ENCODE data around the gene ADAM12.
"Not testable (repeated sequence)": the region's sequence is repeated elsewhere in the genome, so short reads cannot be mapped to it uniquely, and the experiment has no call there.

Gene ADAM12

GRCh38 chr10:126374435-126374834, 13.8 kb downstream of the ADAM12 start:
- DNase-seq (ENCODE audit: low read depth): no peak

GRCh38 chr10:126373972-126374371, 14.3 kb downstream of the ADAM12 start:
- DNase-seq (ENCODE audit: low read depth): no peak

- no peak for DNase-seq (ENCODE audit: low read depth)
Measured at GRCh38 chr10:126373147-126373546, 15.1 kb downstream of the ADAM12 start.

- DNase-seq (ENCODE audit: low read depth): no peak
Measured at GRCh38 chr10:126372396-126372795, 15.9 kb downstream of the ADAM12 start.

DNA sequence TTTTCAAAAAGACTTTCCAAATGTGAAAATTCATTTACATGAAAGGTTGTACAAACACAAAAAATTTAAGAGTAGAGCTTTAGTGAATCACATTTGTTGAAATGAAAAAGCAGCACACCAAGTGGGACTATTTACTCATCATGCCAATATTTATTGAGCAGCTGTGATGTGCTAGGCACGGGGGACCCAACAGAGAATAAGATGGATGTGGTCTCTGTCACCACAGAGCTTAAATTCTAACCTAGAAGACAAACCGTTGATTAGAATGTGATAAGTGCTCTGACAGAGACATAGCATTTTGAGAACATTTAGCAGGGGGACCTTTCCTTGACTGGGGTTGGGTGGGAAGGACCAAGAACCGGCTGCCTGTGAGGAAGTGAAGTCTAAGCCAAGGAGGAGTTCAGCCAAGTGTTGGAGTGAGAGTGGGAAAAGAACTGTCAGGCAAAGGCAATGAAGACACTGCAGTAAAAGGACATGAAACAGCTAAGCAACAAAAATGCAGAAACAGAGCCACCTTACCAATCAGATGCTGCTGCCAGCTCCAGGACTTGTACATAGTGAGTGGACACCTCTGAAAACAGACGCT, 19.1 kb downstream of the ADAM12 start:
- DNase-seq (ENCODE audit: low read depth): no peak

GRCh38 chr10:126357169-126357568, 31.1 kb downstream of the ADAM12 start:
- DNase-seq (ENCODE audit: low read depth): no peak

GRCh38 chr10:126353666-126354065, 34.6 kb downstream of the ADAM12 start:
- no peak for DNase-seq (ENCODE audit: low read depth)

GRCh38 chr10:126352453-126352852, 35.8 kb downstream of the ADAM12 start:
- DNase-seq (ENCODE audit: low read depth): no peak

- no peak for DNase-seq (ENCODE audit: low read depth)
Measured at GRCh38 chr10:126351021-126351420, 37.3 kb downstream of the ADAM12 start.

DNA sequence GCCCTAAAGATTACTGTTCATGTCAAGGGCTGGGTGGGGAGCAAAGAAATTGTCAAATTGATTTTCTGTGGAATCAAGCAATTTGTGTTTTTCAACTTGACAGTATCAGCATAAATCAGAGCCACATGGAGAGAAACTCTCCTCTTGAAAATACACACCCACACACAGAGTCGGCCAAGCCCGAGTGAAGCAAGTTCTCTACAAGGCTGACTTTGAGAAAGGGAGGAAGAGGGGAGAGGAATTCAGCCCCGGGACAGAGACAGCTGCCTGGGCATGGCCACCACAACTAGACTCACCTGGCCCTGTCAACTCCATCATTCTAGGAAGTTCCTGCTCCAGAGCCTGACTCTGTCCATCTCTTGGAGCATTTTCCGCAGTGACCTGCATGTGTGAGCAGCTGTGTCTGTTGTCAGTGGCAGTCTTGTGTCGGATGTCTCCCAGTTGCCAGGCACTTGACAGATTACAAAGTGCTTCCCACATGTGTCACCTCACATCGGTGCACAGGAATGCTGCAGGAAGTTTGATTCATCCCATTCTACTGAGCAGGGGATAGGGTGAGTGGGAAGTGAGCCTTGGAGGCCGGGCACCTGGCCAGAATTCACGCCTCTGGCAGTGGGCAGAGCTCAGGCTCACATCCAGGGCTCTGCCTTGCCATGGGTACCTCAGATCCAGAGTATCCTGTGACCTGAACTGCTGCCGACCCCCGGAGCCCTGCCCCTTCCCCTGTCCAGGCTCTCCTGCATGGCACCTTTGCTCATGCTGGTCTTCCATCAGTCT, 37.9 kb downstream of the ADAM12 start:
- DNase-seq (ENCODE audit: low read depth): no peak

- DNase-seq (ENCODE audit: low read depth): no peak
Measured at GRCh38 chr10:126349676-126350075, 38.6 kb downstream of the ADAM12 start.

DNA sequence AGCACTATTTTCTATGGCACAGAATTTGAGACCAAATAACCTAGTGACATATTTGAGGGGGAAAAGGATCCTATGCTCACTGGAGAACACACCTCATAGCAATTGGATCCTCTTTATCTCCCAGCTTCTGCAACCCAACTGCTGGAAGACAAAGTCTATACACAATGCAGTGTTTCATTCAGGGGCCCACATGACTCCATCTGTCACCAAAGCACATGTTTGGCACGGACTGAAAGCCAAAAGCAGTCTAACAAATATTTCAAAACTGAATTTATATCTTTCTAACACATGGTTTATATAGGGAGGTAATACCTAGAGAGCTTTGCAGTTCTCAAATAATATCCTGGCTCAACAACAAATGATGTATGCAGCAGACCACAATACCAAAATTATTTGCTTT, 39.2 kb downstream of the ADAM12 start:
- DNase-seq (ENCODE audit: low read depth): no peak

DNA sequence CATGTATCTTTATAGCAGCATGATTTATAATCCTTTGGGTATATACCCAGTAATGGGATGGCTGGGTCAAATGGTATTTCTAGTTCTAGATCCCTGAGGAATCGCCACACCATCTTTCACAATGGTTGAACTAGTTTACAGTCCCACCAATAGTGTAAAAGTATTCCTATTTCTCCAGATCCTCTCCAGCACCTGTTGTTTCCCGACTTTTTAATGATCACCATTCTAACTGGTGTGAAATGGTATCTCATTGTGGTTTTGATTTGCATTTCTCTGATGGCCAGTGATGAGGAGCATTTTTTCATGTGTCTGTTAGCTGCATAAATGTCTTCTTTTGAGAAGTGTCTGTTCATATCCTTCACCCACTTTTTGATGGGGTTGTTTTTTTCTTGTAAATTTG, 44.8 kb downstream of the ADAM12 start:
- DNase-seq (ENCODE audit: low read depth): not testable (repeated sequence)

GRCh38 chr10:126342680-126343079, 45.6 kb downstream of the ADAM12 start:
- DNase-seq (ENCODE audit: low read depth): no peak

- no peak for DNase-seq (ENCODE audit: low read depth)
Measured at GRCh38 chr10:126341491-126341890, 46.8 kb downstream of the ADAM12 start.

DNA sequence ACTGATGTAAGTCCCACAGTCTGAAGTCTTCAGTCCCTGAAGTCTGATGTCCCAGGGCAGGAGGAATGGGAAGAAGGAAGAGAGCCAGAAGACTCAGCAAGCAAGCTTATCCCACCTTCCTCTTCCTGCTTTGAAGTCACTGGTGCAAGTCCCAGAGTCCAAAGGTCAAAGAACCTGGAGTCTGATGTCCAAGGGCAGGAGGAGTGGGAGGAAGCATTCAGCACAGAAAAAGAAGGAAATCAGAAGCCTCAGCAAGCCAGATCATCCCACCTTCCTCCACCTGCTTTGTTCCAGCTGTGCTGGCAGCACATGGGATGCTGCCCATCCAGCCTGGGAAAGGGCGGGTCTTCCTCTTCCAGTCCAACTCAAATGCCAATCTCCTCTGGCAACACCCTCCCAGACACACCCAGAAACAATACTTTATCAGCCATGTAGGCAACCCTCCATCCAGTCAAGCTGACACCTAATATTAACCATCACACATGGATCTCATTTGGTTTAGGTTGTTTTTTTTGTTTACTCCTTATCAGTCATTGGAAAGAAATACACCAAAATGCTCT, 50.9 kb downstream of the ADAM12 start:
- DNase-seq (ENCODE audit: low read depth): no peak

GRCh38 chr10:126336801-126337200, 51.5 kb downstream of the ADAM12 start:
- DNase-seq (ENCODE audit: low read depth): no peak

DNA sequence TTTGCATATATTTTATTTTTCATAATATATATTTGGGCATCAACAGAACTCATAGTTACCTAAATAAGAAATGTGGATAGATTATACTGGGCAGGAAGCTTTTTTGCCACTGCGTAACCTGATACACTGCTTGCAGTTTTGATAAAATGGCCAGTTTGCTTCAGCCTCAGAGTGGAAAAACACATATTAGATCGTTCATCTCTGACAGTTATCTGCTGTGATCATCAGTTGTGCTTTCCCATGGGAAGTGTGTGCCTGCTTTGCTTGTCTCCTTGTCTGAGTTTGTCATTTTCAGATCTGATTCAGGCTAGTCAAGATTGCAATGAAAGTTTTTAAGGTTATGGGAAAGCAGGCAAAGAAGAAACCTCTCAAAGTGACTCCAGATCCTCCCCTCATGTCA, 54.0 kb downstream of the ADAM12 start:
- DNase-seq (ENCODE audit: low read depth): no peak

DNA sequence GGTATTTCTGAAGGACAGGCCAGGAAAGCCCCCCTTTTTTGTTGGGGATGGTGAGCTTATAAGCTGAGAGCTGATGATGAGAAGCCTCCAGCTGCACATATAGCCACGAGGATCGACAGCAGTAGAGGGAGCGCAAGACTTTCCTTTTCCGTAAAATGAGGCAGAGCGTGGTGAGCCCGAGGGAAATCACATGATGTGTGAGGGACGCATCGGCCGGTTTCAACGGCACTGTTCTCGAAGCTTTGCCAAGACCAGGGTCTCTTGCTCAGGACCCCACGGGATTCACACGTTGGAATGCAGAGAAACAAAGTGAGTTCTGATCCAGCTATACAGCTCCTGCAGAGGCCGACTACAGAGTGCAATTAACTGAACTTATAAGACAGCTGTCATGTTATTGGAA, 55.7 kb downstream of the ADAM12 start:
- DNase-seq (ENCODE audit: low read depth): no peak

DNA sequence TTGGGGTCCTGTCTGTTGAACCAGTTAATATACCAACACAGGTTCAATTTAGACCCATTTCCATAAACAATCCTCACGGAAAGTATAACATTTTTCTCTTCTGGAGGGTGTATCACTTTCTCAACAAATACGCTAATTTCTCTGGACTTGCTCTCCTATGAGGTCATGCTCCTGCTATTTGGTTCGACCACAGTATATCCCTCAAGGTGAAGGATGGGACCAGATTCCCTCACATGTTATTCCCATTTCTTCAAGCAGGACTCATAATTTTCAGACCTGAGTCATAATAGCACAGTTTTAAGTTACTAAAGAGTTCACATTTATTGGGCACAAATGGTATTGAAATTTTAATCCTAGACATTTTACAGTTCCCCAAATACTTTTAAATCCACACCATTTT, 57.2 kb downstream of the ADAM12 start:
- no peak for DNase-seq (ENCODE audit: low read depth)

DNA sequence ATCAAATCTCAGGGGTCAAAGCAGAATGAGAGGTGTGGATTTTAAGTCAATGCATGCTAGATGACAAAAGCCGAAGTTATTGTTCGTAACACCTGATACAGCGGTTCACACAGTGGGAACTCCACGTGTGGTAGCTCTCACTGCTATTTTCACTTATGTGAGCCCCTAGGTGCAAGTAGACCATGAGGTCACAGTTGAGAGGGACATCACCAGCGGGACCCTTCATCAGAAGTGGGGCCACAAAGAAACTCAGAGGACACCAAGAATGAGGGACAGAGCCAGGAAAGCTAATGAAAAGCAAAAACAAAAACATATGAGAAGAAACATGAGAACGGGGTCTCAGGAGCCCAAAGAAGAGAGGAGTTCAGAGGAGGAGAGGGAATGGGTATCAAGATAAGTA, 63.5 kb downstream of the ADAM12 start:
- DNase-seq (ENCODE audit: low read depth): no peak

DNA sequence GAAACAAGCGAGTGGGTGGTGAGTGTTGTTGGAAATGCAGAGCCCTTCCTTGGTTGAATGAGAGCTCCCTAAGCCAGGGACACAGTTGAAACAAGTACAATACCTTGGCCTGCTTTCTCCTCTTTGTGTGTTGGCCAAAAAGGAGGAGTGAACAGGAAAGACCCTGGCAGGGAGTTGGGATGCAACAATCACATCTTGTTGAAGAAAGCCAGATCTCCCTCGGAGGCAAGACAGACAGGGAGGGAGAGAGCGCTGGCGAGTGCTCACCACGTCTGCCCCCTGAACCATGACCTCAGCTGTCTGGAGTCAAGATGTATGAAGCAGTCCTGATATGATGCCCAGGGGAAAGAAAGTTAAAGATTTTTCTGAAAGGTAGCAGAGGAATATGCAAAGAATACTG, 66.8 kb downstream of the ADAM12 start:
- DNase-seq (ENCODE audit: low read depth): no peak

DNA sequence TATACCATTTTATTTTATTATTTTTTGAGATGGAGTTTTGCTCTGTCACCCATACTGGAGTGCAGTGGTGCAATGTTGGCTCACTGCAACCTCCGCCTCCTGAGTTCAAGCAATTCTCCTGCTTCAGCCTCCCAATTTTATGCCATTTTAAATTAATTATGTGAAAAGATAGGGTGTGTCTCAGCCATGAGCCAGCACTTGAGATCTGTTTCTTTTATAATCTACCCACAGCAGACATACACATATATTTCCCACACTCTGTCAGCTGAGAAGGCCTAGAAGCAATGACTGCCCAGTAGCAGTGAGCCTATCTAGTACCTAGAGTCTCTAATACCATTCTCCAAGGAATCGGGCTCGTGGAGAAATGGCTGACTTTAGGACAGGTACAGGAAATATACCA, 70.5 kb downstream of the ADAM12 start:
- no peak for DNase-seq (ENCODE audit: low read depth)

Data from stimulated activated CD8-positive, alpha-beta memory T cell treated with anti-CD3 and anti-CD28 coated beads, Interleukin-4, amount 100 ng/mL, for 24 hours (primary cell).